Ishikawa (cell line): ENCODE results near the gene MYO5A.

Source experiments
- CEBPB ChIP-seq: IDR thresholded peaks from 2 replicates; pipeline ENCODE4 v1.6.1; 2012
- NFIC ChIP-seq: IDR thresholded peaks from 2 replicates; pipeline ENCODE4 v1.6.1; 2012
- TAF1 ChIP-seq: IDR thresholded peaks from 2 replicates; pipeline ENCODE4 v1.6.1; 2012; ENCODE audit warnings: low read depth, mild to moderate bottlenecking

DNA sequence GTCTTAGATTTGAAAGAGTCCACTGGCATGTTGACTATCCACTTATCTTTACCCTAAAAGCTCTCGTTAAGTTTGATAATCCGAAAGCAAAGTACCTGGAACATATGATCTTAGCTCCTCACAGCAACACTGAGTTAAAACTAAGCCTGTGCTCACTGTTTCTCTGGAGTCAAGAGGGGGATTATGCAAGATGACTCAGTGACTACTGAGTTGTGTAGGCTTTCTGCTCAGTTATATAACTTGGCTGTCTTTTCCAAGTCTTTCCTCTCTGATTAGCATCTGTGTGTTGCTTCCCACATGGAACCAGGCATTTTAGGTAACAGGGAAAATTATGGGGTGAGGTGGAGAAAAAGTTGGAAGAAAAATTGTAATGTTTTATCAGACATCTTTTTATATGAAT lies 201.9 kb downstream of the MYO5A start:
- no peak for TF ChIP-seq NFIC
- TF ChIP-seq CEBPB, result no peak
- no peak for TF ChIP-seq TAF1
